Erythroblast (primary cell): ENCODE data around the gene EVA1C.

Experiments used
- GATA1 ChIP-seq: IDR thresholded peaks from 2 replicates; pipeline ENCODE4 v1.6.1; 2011; ENCODE audit warnings: low read depth, mild to moderate bottlenecking, control low read depth, low read length, moderate library complexity
- POLR2A ChIP-seq: IDR thresholded peaks from 2 replicates; pipeline ENCODE4 v1.6.1; 2011; ENCODE audit warnings: mild to moderate bottlenecking, low read length

- TF ChIP-seq POLR2A (no peak), GATA1 (no peak)
Observed at GRCh38 chr21:32455548-32455947, 43.0 kb downstream of the EVA1C start.
